ENCODE results near the gene PDE5A. TPM values are rescaled to one million over a fixed set of nuclear protein-coding genes. Genes with fewer than 3 reads are reported as not detected.

Gene PDE5A
- total and polyA plus RNA-seq, 4 experiments from 2014 or later: 1.00 to 7.0 (median 2.4) TPM

DNA sequence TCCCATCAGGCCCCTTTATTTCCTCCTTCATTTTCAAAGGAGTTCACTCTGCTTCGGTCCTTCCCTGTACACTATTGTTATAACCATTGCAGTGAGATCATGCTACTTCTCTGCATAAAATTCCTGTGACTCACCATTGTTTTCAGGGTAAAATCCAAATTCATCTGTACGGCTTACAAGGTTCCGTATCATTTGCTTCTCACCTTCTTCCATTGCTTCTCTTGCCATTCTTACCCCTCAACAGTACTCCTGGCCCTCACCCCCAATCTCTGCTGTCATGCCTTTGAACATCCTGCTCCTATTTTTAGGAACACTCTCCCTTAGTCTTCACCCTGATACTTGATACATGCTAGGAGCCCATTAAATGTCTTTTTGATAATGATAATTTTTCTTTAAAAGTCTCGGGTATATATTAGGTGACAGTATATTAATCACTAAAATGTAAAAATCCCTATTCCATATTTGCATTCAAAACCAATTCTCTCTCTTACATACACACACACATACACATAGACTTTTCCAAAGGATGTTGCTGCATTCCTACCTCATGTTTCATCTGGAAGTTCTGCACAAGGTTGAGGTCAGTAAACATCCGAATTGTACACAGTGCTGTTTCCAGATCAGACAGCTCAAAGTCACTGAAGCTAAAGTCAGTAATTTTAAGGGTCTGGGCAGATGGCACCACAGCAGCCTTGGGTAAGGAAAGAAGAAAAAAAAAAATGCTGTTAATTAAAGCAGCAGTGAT is 103.4 kb downstream of the PDE5A start:
- no peaks in the 10 kb centered on the region for H3K4me1 ChIP-seq (ENCODE audit: insufficient read depth, low read length)
- POLR2A ChIA-PET (ENCODE audit: partially characterized antibody): no interaction called here
- peaks cover 0 to 2% (median 0%) of the 10 kb centered on the region in 4 donors for H3K4me1 Mint-ChIP-seq
- H3K27me3 ChIP-seq (ENCODE audit: insufficient read depth, low read length): no peaks in the 10 kb centered on the region
- H3K27ac Mint-ChIP-seq: no peak overlapping the region
- intact Hi-C loops (cut with micrococcal nuclease): no loop called here
- no peak for DNase-seq
- no peaks in the 10 kb centered on the region for H3K27me3 Mint-ChIP-seq
- CTCF ChIA-PET (ENCODE audit: partially characterized antibody): no interaction called here
- H3K27ac ChIP-seq (ENCODE audit: low read depth, low read length): no peak overlapping the region
- H3K4me3 Mint-ChIP-seq: peak overlapping the region in 1 of 8 donors; percentile 23
- H3K4me3 ChIP-seq (ENCODE audit: low read length in 2 of 2): no peak overlapping the region
- no peaks in the 10 kb centered on the region for H3K9me3 ChIP-seq (ENCODE audit: control insufficient read depth in 1 of 2, low read length in 2 of 2)
- H3K9me3 Mint-ChIP-seq: no peaks in the 10 kb centered on the region
- H3K36me3 Mint-ChIP-seq: peaks cover 19 to 25% of the 10 kb centered on the region in 2 donors
- no peaks in the 10 kb centered on the region for H3K36me3 ChIP-seq (ENCODE audit: insufficient read depth, low read length)

GRCh38 chr4:119523399-119523798 is 105.2 kb downstream of the PDE5A start:
- Mint-ChIP-seq H3K27me3 (no peaks in the 10 kb centered on the region), H3K27ac (peak overlapping the region in 2 of 7 donors; percentile 3 to 73), H3K9me3 (no peaks in the 10 kb centered on the region), H3K36me3 (peaks cover 17 to 21% of the 10 kb centered on the region in 2 donors), H3K4me1 (peaks cover 0 to 2% (median 0%) of the 10 kb centered on the region in 4 donors), H3K4me3 (no peak overlapping the region)
- ChIA-PET POLR2A (ENCODE audit: partially characterized antibody) (no interaction called here), CTCF (ENCODE audit: partially characterized antibody) (no interaction called here)
- Histone ChIP-seq H3K9me3 (ENCODE audit: control insufficient read depth in 1 of 2, low read length in 2 of 2) (no peaks in the 10 kb centered on the region), H3K36me3 (ENCODE audit: insufficient read depth, low read length) (no peaks in the 10 kb centered on the region), H3K4me3 (ENCODE audit: low read length in 2 of 2) (no peak overlapping the region), H3K27ac (ENCODE audit: low read depth, low read length) (no peak overlapping the region), H3K27me3 (ENCODE audit: insufficient read depth, low read length) (no peaks in the 10 kb centered on the region), H3K4me1 (ENCODE audit: insufficient read depth, low read length) (no peaks in the 10 kb centered on the region)
- DNase-seq: no peak
- intact Hi-C loops (cut with micrococcal nuclease): no loop called here

- no peaks in the 10 kb centered on the region for H3K27me3 ChIP-seq (ENCODE audit: insufficient read depth, low read length)
- peaks cover 0 to 2% (median 0%) of the 10 kb centered on the region in 4 donors for H3K4me1 Mint-ChIP-seq
- intact Hi-C loops (cut with micrococcal nuclease): no loop called here
- H3K27ac ChIP-seq (ENCODE audit: low read depth, low read length): no peak overlapping the region
- H3K36me3 Mint-ChIP-seq: peaks cover 26 to 28% of the 10 kb centered on the region in 2 donors
- DNase-seq: no peak
- H3K9me3 Mint-ChIP-seq: no peaks in the 10 kb centered on the region
- H3K9me3 ChIP-seq (ENCODE audit: control insufficient read depth in 1 of 2, low read length in 2 of 2): no peaks in the 10 kb centered on the region
- H3K27me3 Mint-ChIP-seq: no peaks in the 10 kb centered on the region
- no peak overlapping the region for H3K4me3 Mint-ChIP-seq
- no peaks in the 10 kb centered on the region for H3K36me3 ChIP-seq (ENCODE audit: insufficient read depth, low read length)
- ChIA-PET CTCF (ENCODE audit: partially characterized antibody) (no interaction called here), POLR2A (ENCODE audit: partially characterized antibody) (no interaction called here)
- H3K4me1 ChIP-seq (ENCODE audit: insufficient read depth, low read length): no peaks in the 10 kb centered on the region
- H3K4me3 ChIP-seq (ENCODE audit: low read length in 2 of 2): no peak overlapping the region
- no peak overlapping the region for H3K27ac Mint-ChIP-seq
These were observed 107.3 kb downstream of the PDE5A start for GRCh38 chr4:119521268-119521667.

GRCh38 chr4:119518915-119519410 is 109.6 kb downstream of the PDE5A start:
- Histone ChIP-seq H3K4me3 (ENCODE audit: low read length in 2 of 2) (no peak overlapping the region), H3K27me3 (ENCODE audit: insufficient read depth, low read length) (no peaks in the 10 kb centered on the region), H3K27ac (ENCODE audit: low read depth, low read length) (no peak overlapping the region), H3K9me3 (ENCODE audit: control insufficient read depth in 1 of 2, low read length in 2 of 2) (no peaks in the 10 kb centered on the region), H3K36me3 (ENCODE audit: insufficient read depth, low read length) (peaks cover 6% of the 10 kb centered on the region), H3K4me1 (ENCODE audit: insufficient read depth, low read length) (no peaks in the 10 kb centered on the region)
- Mint-ChIP-seq H3K27ac (no peak overlapping the region), H3K27me3 (no peaks in the 10 kb centered on the region), H3K4me3 (no peak overlapping the region), H3K9me3 (no peaks in the 10 kb centered on the region), H3K36me3 (peaks cover 26 to 28% of the 10 kb centered on the region in 2 donors), H3K4me1 (peaks cover 0 to 2% (median 0%) of the 10 kb centered on the region in 4 donors)
- intact Hi-C loops (cut with micrococcal nuclease): no loop called here
- CTCF ChIA-PET (ENCODE audit: partially characterized antibody): no interaction called here
- DNase-seq: no peak
- POLR2A ChIA-PET (ENCODE audit: partially characterized antibody): no interaction called here

GRCh38 chr4:119518230-119518892 is 110.2 kb downstream of the PDE5A start:
- no peak overlapping the region for H3K27ac Mint-ChIP-seq
- intact Hi-C loops (cut with micrococcal nuclease): no loop called here

DNA sequence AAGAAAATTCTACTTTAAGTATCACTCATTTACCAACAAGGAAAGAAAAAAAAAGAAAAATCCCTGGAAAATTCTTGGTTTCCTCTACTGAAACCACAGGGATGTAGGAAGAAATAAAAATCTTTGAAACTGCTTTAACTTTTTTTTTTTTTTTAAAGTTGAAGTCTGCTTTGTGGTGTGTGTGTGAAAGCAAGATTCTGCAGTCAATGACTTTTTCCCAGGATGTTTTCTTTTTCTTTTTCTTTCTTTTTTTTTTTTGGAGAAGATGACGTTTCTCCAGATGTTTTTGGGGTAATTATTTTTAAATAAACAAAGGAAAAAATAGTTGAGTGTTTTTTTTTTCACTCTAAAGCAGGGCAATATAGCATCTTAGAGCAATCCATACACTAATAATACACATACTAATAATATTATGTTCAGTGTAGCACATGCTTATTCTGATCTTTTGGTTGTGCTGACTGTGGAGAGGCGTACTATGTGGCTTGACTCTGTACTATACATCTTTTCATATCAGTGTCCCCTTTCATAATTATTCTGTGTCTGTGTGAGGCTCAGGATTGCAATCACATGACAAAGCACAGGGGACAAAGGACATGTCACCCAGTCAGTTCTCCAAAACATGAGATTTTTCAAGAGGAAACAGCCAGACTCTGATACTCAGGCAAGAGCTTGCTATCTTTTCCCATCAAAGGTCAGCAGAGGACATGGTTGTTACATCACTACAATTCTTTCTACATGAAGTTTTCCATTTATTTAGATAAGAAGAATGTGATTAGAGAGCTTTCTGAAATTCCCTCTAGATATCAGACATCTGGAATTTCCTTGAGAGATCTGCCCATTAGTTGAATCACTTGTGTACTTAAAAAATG is 111.0 kb downstream of the PDE5A start:
- Mint-ChIP-seq H3K27me3 (no peaks in the 10 kb centered on the region), H3K4me3 (no peak overlapping the region), H3K36me3 (peaks cover 38 to 39% of the 10 kb centered on the region in 2 donors), H3K4me1 (no peaks in the 10 kb centered on the region), H3K27ac (no peak overlapping the region), H3K9me3 (no peaks in the 10 kb centered on the region)
- CTCF ChIA-PET (ENCODE audit: partially characterized antibody): no interaction called here
- POLR2A ChIA-PET (ENCODE audit: partially characterized antibody): no interaction called here
- H3K4me1 ChIP-seq (ENCODE audit: insufficient read depth, low read length): no peaks in the 10 kb centered on the region
- no peaks in the 10 kb centered on the region for H3K9me3 ChIP-seq (ENCODE audit: control insufficient read depth in 1 of 2, low read length in 2 of 2)
- peaks cover 6% of the 10 kb centered on the region for H3K36me3 ChIP-seq (ENCODE audit: insufficient read depth, low read length)
- DNase-seq: no peak
- H3K27me3 ChIP-seq (ENCODE audit: insufficient read depth, low read length): no peaks in the 10 kb centered on the region
- no peak overlapping the region for H3K27ac ChIP-seq (ENCODE audit: low read depth, low read length)
- no peak overlapping the region for H3K4me3 ChIP-seq (ENCODE audit: low read length in 2 of 2)
- intact Hi-C loops (cut with micrococcal nuclease): no loop called here

More at GRCh38 chr4:119518230-119518892, 110.2 kb downstream of the PDE5A start:
- H3K9me3 Mint-ChIP-seq: no peaks in the 10 kb centered on the region
- Histone ChIP-seq H3K27me3 (ENCODE audit: insufficient read depth, low read length) (no peaks in the 10 kb centered on the region), H3K4me1 (ENCODE audit: insufficient read depth, low read length) (no peaks in the 10 kb centered on the region), H3K4me3 (ENCODE audit: low read length in 2 of 2) (no peak overlapping the region), H3K27ac (ENCODE audit: low read depth, low read length) (no peak overlapping the region), H3K9me3 (ENCODE audit: control insufficient read depth in 1 of 2, low read length in 2 of 2) (no peaks in the 10 kb centered on the region), H3K36me3 (ENCODE audit: insufficient read depth, low read length) (peaks cover 6% of the 10 kb centered on the region)
- peaks cover 0 to 2% (median 0%) of the 10 kb centered on the region in 4 donors for H3K4me1 Mint-ChIP-seq
- peaks cover 31 to 33% of the 10 kb centered on the region in 2 donors for H3K36me3 Mint-ChIP-seq
- H3K27me3 Mint-ChIP-seq: no peaks in the 10 kb centered on the region
- no peak overlapping the region for H3K4me3 Mint-ChIP-seq
- POLR2A ChIA-PET (ENCODE audit: partially characterized antibody): no interaction called here
- CTCF ChIA-PET (ENCODE audit: partially characterized antibody): no interaction called here
- no peak for DNase-seq

- Mint-ChIP-seq H3K9me3 (no peaks in the 10 kb centered on the region), H3K4me1 (no peaks in the 10 kb centered on the region), H3K27me3 (no peaks in the 10 kb centered on the region), H3K4me3 (no peak overlapping the region), H3K27ac (peak overlapping the region in 1 of 7 donors; percentile 32), H3K36me3 (peaks cover 29 to 31% of the 10 kb centered on the region in 2 donors)
- no peak for DNase-seq
- H3K4me3 ChIP-seq (ENCODE audit: low read length in 2 of 2): no peak overlapping the region
- CTCF ChIA-PET (ENCODE audit: partially characterized antibody): no interaction called here
- POLR2A ChIA-PET (ENCODE audit: partially characterized antibody): no interaction called here
- no peaks in the 10 kb centered on the region for H3K9me3 ChIP-seq (ENCODE audit: control insufficient read depth in 1 of 2, low read length in 2 of 2)
- peaks cover 9% of the 10 kb centered on the region for H3K36me3 ChIP-seq (ENCODE audit: insufficient read depth, low read length)
- intact Hi-C loops (cut with micrococcal nuclease): no loop called here
- H3K27ac ChIP-seq (ENCODE audit: low read depth, low read length): no peak overlapping the region
- H3K4me1 ChIP-seq (ENCODE audit: insufficient read depth, low read length): no peaks in the 10 kb centered on the region
- H3K27me3 ChIP-seq (ENCODE audit: insufficient read depth, low read length): no peaks in the 10 kb centered on the region
These were observed 116.2 kb downstream of the PDE5A start for GRCh38 chr4:119512398-119512797.

Data from CD4-positive, alpha-beta memory T cell (primary cell).